ENCODE results near the gene RPL27A. TPM values are rescaled to one million over a fixed set of nuclear protein-coding genes. Genes with fewer than 3 reads are reported as not detected.

The RPL27A gene
- total and polyA plus RNA-seq, 2 donors (not counting 3 experiments of a cell fraction or from before 2014, with no cell fraction given), result 1,303 to 1,363 TPM

DNA sequence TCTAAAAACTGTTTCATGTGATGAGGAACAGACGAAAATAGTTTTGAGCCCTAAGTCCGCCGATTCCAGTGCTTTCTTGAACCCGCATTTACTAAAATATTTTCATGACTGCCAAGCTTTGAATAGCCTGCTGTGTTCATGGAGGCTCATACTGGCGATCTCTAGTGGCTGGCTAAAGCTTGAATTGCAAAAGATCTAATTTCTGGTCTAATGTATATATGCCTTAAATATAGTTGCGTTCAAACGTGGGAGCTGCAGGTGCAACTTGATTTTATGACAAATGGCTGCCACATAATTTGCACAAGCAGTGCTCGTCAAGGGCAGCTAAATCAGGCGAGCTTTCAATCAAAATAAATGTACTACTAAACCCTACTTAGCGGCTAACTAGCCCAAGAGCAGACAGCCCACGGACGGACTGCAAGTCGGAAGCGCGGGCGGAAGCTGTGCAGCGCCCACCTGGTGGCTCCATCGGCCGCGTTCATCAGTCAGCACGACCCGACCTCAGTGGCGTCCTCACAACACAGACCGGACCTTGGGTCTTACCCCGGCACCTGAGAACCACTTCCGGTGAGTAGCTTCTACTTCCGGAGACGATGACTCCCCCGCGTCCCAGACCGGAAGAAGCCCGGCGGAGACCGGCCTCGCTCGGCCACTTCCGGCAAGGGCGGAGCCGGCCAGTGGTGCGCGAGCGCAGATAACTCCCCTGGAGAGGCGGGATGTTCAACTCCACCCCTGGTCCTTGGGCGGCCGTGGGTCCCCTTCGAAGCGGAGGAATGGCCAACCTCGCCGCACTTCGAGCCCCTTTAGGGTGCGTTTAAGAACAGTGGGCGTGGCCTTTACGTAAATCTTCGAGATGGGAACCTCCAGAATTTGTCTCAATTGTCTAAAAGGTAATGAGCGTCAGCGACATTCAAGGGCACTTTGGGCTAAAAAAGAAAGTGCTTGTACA is 6.1 kb downstream of the RPL27A start:
- ChIA-PET POLR2A (interaction anchor here (0.6 to 1.0 kb wide), 2 partner anchors 218 to 224 kb away, joined by 3 to 5 read pairs; no protein-coding TSS in a partner anchor), CTCF (interaction anchor here (1.0 to 2.3 kb wide), 8 partner anchors 9 to 271 kb away, joined by 4 to 14 read pairs (median 6); no protein-coding TSS in a partner anchor)
- Histone ChIP-seq H3K79me2 (ENCODE audit: control insufficient read depth, insufficient read depth, low read length) (peaks cover 23% of the 10 kb centered on the region), H3K4me3 (replicated peaks in 1 of 3; ENCODE audit: insufficient read depth in 1 of 3, low read depth in 1 of 3, low read length in 3 of 3) (peak overlapping the region; percentile 45 to 86 (median 53)), H4K20me1 (replicated peaks; ENCODE audit: control insufficient read depth, extremely low read depth, insufficient read depth, low read length) (peaks cover 2% of the 10 kb centered on the region), H3K4me1 (ENCODE audit: control insufficient read depth, extremely low read depth, insufficient read depth, low read length) (peaks cover 46% of the 10 kb centered on the region), H3K9ac (replicated peaks; ENCODE audit: extremely low read depth, insufficient read depth, low read length) (peak overlapping the region; percentile 56), H2AFZ (ENCODE audit: low read depth, low read length) (no peak overlapping the region), H3K9me1 (replicated peaks; ENCODE audit: control insufficient read depth, extremely low read depth, insufficient read depth, low read length) (no peaks in the 10 kb centered on the region), H3K27me3 (ENCODE audit: control insufficient read depth in 2 of 2, insufficient read depth in 2 of 2, low read length in 2 of 2) (no peaks in the 10 kb centered on the region), H3K9me3 (replicated peaks; ENCODE audit: control insufficient read depth, insufficient read depth, low read length) (no peaks in the 10 kb centered on the region), H3K27ac (ENCODE audit: insufficient read depth, low read depth, low read length) (peak overlapping the region; percentile 65), H3K4me2 (ENCODE audit: insufficient read depth, low read length) (peak overlapping the region; percentile 83), H3K36me3 (ENCODE audit: control insufficient read depth in 2 of 2, extremely low read depth in 1 of 2, insufficient read depth in 2 of 2, low read length in 2 of 2) (peaks cover 19 to 22% of the 10 kb centered on the region in 2 experiments)
- dilution Hi-C loops (cut with MboI; ENCODE audit: extremely low pct_ligation_motif_present, low sequenced_read_pairs) (no loop called here), intact Hi-C loops (cut with micrococcal nuclease) (loop anchor here (1.0 to 2.0 kb wide), 6 partner anchors 29 to 449 kb away; partner anchors contain the start of gene AKIP1)
- TF ChIP-seq, protein P1, sequence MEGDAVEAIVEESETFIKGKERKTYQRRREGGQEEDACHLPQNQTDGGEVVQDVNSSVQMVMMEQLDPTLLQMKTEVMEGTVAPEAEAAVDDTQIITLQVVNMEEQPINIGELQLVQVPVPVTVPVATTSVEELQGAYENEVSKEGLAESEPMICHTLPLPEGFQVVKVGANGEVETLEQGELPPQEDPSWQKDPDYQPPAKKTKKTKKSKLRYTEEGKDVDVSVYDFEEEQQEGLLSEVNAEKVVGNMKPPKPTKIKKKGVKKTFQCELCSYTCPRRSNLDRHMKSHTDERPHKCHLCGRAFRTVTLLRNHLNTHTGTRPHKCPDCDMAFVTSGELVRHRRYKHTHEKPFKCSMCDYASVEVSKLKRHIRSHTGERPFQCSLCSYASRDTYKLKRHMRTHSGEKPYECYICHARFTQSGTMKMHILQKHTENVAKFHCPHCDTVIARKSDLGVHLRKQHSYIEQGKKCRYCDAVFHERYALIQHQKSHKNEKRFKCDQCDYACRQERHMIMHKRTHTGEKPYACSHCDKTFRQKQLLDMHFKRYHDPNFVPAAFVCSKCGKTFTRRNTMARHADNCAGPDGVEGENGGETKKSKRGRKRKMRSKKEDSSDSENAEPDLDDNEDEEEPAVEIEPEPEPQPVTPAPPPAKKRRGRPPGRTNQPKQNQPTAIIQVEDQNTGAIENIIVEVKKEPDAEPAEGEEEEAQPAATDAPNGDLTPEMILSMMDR (IDR thresholded peaks at IDR 0.05; ENCODE audit: extremely low read depth in 1 of 2, insufficient read depth in 1 of 2, low read depth in 1 of 2, low read length in 2 of 2), result no peak
- no peak for TF ChIP-seq EZH2 (IDR thresholded peaks at IDR 0.05; ENCODE audit: borderline replicate concordance, low read depth, low read length, severe bottlenecking)
- TF ChIP-seq POLR2A (IDR thresholded peaks at IDR 0.05; ENCODE audit: low read depth, low read length), result peak; percentile 99
- peak; percentile 25 for TF ChIP-seq MYC (IDR thresholded peaks at IDR 0.05; ENCODE audit: low read depth, low read length)
- TF ChIP-seq POLR2AphosphoS5 (IDR thresholded peaks at IDR 0.05; ENCODE audit: insufficient read depth, low read depth, low read length), result peak; percentile 100
- no peak for TF ChIP-seq GATA2 (IDR thresholded peaks at IDR 0.05; ENCODE audit: insufficient read depth, insufficient read length, low read depth, low read length)
- peak; percentile 34 for TF ChIP-seq JUN (IDR thresholded peaks at IDR 0.05; ENCODE audit: borderline replicate concordance, insufficient read depth, insufficient read length, low read depth)
- peak; percentile 63 for TF ChIP-seq FOS (IDR thresholded peaks at IDR 0.05; ENCODE audit: borderline replicate concordance, insufficient read depth, low read length)
- TF ChIP-seq, protein P2, sequence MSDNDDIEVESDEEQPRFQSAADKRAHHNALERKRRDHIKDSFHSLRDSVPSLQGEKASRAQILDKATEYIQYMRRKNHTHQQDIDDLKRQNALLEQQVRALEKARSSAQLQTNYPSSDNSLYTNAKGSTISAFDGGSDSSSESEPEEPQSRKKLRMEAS (IDR thresholded peaks at IDR 0.05; ENCODE audit: insufficient read depth, insufficient read length), result no peak
- DNase-seq (ENCODE audit: low read depth, low spot score), result peak; percentile 93
- BruUV-seq (replicated peaks), result TSS peak; percentile 69
- FAIRE-seq, result peak; percentile 88

All from endothelial cell of umbilical vein (primary cell).